ENCODE measurements around the gene MZT2B. TPM values are rescaled to one million over a fixed set of nuclear protein-coding genes. Genes with fewer than 3 reads are reported as not detected.
"Not testable (repeated sequence)": the region's sequence is repeated elsewhere in the genome, so short reads cannot be mapped to it uniquely, and the experiment has no call there.

MZT2B gene
- total RNA-seq, 1 experiment from 2014 or later = 198 TPM

DNA sequence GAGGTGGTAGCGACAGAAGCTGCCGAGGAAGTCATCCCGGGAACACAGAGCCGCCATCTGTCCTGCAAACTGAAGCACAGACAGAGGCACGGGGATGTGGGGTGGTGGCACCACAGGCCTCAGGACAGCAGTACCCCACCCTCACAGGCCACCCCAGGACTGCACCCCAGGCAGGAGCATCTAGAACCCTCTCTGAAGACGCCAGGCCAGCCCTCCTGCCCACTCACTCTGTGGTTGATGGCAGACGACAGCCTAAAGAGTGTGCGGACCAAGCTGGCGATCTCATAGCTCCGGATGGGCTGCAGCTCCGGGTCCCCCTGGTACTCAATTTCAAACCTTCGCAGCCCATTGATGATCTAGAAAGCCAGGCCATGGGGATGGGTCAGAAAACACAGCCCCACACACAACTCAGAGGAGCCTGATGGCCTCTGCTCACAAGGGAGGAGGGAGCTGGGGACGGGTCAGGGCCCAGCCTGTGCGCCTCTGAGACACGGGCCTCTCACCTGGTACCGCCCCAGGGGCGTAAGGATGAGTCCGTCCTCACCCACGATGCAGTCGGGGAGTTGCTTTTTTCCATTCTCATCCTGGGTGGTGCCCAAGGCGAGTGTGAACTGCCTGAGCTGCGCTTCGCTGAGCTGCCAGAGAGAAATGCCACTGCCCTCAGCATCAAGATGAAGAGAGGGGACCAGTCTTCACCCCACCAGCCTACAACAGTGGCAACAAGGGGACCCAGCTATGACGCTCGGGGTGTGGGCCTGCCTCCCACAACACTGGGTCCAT is 29.1 kb upstream of the MZT2B start:
- H2BK120ac ChIP-seq (ENCODE audit: low read depth, low read length, poor library complexity, severe bottlenecking) = no peak overlapping the region
- H2BK20ac ChIP-seq (ENCODE audit: low read depth, low read length, poor library complexity, severe bottlenecking) = no peak overlapping the region
- no peak overlapping the region for H3K4ac ChIP-seq (ENCODE audit: low read depth, low read length)
- H2BK5ac ChIP-seq (ENCODE audit: insufficient read length, low read length) = no peak overlapping the region
- no peak overlapping the region for H2AFZ ChIP-seq (ENCODE audit: low read length)
- DNase-seq = no peak
- Mint-ChIP-seq H3K27me3 (ENCODE audit: low read depth) (no peaks in the 10 kb centered on the region), H3K4me1 (peaks cover 0 to 5% of the 10 kb centered on the region in 2 experiments; a peak in 2 of 4 replicates), H3K27ac (no peak overlapping the region), H3K9me3 (no peaks in the 10 kb centered on the region), H3K36me3 (ENCODE audit: insufficient read depth in 1 of 3, low read depth in 3 of 3) (peaks cover 7 to 41% (median 35%) of the 10 kb centered on the region in 3 experiments; a peak in 6 of 7 replicates), H3K4me3 (no peak overlapping the region)
- TF ChIP-seq, protein P1, sequence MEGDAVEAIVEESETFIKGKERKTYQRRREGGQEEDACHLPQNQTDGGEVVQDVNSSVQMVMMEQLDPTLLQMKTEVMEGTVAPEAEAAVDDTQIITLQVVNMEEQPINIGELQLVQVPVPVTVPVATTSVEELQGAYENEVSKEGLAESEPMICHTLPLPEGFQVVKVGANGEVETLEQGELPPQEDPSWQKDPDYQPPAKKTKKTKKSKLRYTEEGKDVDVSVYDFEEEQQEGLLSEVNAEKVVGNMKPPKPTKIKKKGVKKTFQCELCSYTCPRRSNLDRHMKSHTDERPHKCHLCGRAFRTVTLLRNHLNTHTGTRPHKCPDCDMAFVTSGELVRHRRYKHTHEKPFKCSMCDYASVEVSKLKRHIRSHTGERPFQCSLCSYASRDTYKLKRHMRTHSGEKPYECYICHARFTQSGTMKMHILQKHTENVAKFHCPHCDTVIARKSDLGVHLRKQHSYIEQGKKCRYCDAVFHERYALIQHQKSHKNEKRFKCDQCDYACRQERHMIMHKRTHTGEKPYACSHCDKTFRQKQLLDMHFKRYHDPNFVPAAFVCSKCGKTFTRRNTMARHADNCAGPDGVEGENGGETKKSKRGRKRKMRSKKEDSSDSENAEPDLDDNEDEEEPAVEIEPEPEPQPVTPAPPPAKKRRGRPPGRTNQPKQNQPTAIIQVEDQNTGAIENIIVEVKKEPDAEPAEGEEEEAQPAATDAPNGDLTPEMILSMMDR (conservative IDR thresholded peaks at IDR 0.05) = no peak
- no peak overlapping the region for H2BK12ac ChIP-seq (ENCODE audit: insufficient read length, low read depth, low read length)
- H3K14ac ChIP-seq (ENCODE audit: insufficient read depth, low read length) = no peak overlapping the region
- H3K27ac ChIP-seq (ENCODE audit: insufficient read length, low read depth, low read length) = no peak overlapping the region
- no peak overlapping the region for H4K91ac ChIP-seq (ENCODE audit: insufficient read length, low read depth, low read length)
- no peaks in the 10 kb centered on the region for H3K27me3 ChIP-seq (ENCODE audit: insufficient read depth, low read length)
- no peaks in the 10 kb centered on the region for H3K23me2 ChIP-seq (ENCODE audit: insufficient read length, low read depth, low read length, poor library complexity, severe bottlenecking)
- no peaks in the 10 kb centered on the region for H3K9me3 ChIP-seq (ENCODE audit: control insufficient read depth, low read depth, low read length)
- H4K20me1 ChIP-seq (ENCODE audit: control insufficient read depth, insufficient read depth, insufficient read length) = no peaks in the 10 kb centered on the region
- H3K23ac ChIP-seq (ENCODE audit: insufficient read length, low read depth, low read length) = no peak overlapping the region
- no peak overlapping the region for H4K8ac ChIP-seq (replicated peaks; ENCODE audit: insufficient read length, low read depth, low read length)
- no peaks in the 10 kb centered on the region for H3K79me1 ChIP-seq (ENCODE audit: insufficient read depth, low read depth, low read length, poor library complexity, severe bottlenecking)
- no peak overlapping the region for H3T11ph ChIP-seq (ENCODE audit: low read length)
- no peak overlapping the region for H2AK5ac ChIP-seq (ENCODE audit: insufficient read length, low read length)
- no peak overlapping the region for H3K9ac ChIP-seq (ENCODE audit: extremely low read depth, insufficient read length, low read length)
- no CpG with 5 or more reads among the region's 25 CpGs for WGBS (ENCODE audit: extremely low coverage, insufficient read length, low lambda C conversion rate)
- no peaks in the 10 kb centered on the region for H3K4me1 ChIP-seq (ENCODE audit: insufficient read depth, low read length)
- H4K5ac ChIP-seq (ENCODE audit: insufficient read length, low read depth, low read length) = no peak overlapping the region
- no peak overlapping the region for H2BK15ac ChIP-seq (ENCODE audit: low read depth, low read length)
- H3K18ac ChIP-seq (ENCODE audit: insufficient read length, low read depth, low read length) = no peak overlapping the region
- no peak overlapping the region for H3K4me2 ChIP-seq (ENCODE audit: insufficient read depth, insufficient read length, low read length)
- no peaks in the 10 kb centered on the region for H3K79me2 ChIP-seq (ENCODE audit: insufficient read depth, low read length)
- no peak overlapping the region for H3K56ac ChIP-seq (ENCODE audit: insufficient read length, low read depth, low read length)

DNA sequence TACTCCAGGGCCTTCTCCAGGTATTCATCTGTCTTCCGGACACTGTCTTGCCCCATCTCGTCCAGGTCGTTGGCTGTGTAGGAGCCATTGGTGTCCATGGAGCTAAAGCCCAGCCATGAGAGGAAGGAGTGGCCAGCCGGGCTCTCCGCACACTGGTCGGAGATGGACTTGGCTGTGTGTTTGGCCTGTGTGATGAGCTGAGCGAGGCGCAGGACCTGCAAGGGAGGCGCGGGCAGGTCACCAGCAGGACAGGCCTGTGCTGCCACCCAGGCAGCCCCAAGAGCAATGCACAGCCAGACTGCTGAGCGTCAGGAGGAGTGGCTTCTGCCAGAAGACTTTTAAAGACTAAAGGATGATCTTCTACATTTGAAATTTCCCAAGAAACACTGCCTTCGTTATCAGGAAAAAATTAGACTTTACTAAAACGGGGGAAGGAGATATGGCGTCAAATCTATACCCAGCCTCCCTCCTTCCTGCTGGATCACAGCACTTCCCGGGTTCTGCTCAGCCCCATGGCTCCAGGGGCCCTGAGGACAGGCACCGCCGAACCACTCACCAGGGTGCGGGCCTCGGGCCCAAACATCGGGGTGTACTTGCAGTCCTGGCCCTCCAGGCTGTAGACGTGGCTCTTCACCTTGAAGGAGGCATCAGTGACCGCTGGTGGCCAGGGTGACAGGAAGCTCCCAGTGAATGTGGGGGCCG is 28.2 kb upstream of the MZT2B start:
- not testable (repeated sequence) for H4K91ac ChIP-seq (ENCODE audit: insufficient read length, low read depth, low read length); H3K23ac ChIP-seq (ENCODE audit: insufficient read length, low read depth, low read length); H3K27me3 ChIP-seq (ENCODE audit: insufficient read depth, low read length); H4K20me1 ChIP-seq (ENCODE audit: control insufficient read depth, insufficient read depth, insufficient read length); DNase-seq; H3K23me2 ChIP-seq (ENCODE audit: insufficient read length, low read depth, low read length, poor library complexity, severe bottlenecking); H3K4me2 ChIP-seq (ENCODE audit: insufficient read depth, insufficient read length, low read length); H3K79me2 ChIP-seq (ENCODE audit: insufficient read depth, low read length); H2BK12ac ChIP-seq (ENCODE audit: insufficient read length, low read depth, low read length); H3K27me3 Mint-ChIP-seq (ENCODE audit: low read depth); H4K5ac ChIP-seq (ENCODE audit: insufficient read length, low read depth, low read length); H3K4me1 ChIP-seq (ENCODE audit: insufficient read depth, low read length); H3K4ac ChIP-seq (ENCODE audit: low read depth, low read length); H2BK5ac ChIP-seq (ENCODE audit: insufficient read length, low read length); H4K8ac ChIP-seq (replicated peaks; ENCODE audit: insufficient read length, low read depth, low read length); H2AFZ ChIP-seq (ENCODE audit: low read length); H3K4me3 Mint-ChIP-seq; H2BK120ac ChIP-seq (ENCODE audit: low read depth, low read length, poor library complexity, severe bottlenecking); H3K14ac ChIP-seq (ENCODE audit: insufficient read depth, low read length); H3T11ph ChIP-seq (ENCODE audit: low read length); H3K9ac ChIP-seq (ENCODE audit: extremely low read depth, insufficient read length, low read length); H3K27ac Mint-ChIP-seq; H3K4me1 Mint-ChIP-seq; H3K27ac ChIP-seq (ENCODE audit: insufficient read length, low read depth, low read length); H3K56ac ChIP-seq (ENCODE audit: insufficient read length, low read depth, low read length); H3K9me3 ChIP-seq (ENCODE audit: control insufficient read depth, low read depth, low read length); H2BK15ac ChIP-seq (ENCODE audit: low read depth, low read length); H3K9me3 Mint-ChIP-seq; H3K79me1 ChIP-seq (ENCODE audit: insufficient read depth, low read depth, low read length, poor library complexity, severe bottlenecking); H2AK5ac ChIP-seq (ENCODE audit: insufficient read length, low read length); H3K18ac ChIP-seq (ENCODE audit: insufficient read length, low read depth, low read length); H2BK20ac ChIP-seq (ENCODE audit: low read depth, low read length, poor library complexity, severe bottlenecking)
- no CpG with 5 or more reads among the region's 23 CpGs for WGBS (ENCODE audit: extremely low coverage, insufficient read length, low lambda C conversion rate)
- peaks cover 7 to 50% (median 35%) of the 10 kb centered on the region in 3 experiments; a peak in 6 of 7 replicates for H3K36me3 Mint-ChIP-seq (ENCODE audit: insufficient read depth in 1 of 3, low read depth in 3 of 3)

All from H9 (cell line).